HG03439 (cell line): ENCODE results near the gene NXT1.
"Not testable (repeated sequence)": the region's sequence is repeated elsewhere in the genome, so short reads cannot be mapped to it uniquely, and the experiment has no call there.

Source experiments
- ATAC-seq: cut with Tn5 transposase; IDR thresholded peaks from one replicate; pipeline ENCODE4 v1.9.1; 2021; ENCODE audit warnings: mild to moderate bottlenecking, moderate library complexity; ENCODE audit not compliant: unreplicated experiment

NXT1 gene

DNA sequence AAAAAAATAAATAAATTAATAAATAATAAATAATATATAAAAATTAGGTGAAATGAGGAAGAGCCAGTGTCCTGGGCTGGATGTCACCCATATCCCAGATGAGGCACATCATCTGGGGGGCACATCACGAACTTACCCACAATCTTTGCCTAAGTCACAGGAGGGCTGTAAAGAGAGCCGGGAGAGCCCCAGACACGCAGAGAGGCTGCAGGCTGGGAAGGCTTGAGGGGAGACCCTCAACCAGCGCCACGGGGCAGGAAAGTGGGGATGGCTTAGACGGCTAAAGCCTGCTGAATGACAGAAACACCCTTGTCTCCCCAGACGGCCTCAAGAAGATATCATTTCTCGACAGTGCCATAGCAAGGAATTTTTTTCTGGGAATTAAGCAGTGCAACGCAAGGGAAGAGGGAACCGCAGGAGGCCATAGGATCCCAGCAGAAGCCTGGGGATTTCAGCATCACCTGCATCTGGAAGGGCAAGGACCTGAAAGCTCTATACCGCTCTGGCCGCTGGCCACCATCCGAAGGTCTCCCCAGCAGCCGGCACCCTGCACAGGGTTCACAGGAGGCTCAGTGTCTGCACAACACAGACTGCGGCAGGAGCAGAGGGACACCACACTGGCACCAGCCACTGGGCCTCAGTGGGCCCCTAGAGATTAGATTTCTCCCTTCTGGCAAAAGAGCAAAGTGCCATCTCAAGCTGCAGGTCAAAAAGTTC lies 22.8 kb upstream of the NXT1 start:
- ATAC-seq, result no peak

DNA sequence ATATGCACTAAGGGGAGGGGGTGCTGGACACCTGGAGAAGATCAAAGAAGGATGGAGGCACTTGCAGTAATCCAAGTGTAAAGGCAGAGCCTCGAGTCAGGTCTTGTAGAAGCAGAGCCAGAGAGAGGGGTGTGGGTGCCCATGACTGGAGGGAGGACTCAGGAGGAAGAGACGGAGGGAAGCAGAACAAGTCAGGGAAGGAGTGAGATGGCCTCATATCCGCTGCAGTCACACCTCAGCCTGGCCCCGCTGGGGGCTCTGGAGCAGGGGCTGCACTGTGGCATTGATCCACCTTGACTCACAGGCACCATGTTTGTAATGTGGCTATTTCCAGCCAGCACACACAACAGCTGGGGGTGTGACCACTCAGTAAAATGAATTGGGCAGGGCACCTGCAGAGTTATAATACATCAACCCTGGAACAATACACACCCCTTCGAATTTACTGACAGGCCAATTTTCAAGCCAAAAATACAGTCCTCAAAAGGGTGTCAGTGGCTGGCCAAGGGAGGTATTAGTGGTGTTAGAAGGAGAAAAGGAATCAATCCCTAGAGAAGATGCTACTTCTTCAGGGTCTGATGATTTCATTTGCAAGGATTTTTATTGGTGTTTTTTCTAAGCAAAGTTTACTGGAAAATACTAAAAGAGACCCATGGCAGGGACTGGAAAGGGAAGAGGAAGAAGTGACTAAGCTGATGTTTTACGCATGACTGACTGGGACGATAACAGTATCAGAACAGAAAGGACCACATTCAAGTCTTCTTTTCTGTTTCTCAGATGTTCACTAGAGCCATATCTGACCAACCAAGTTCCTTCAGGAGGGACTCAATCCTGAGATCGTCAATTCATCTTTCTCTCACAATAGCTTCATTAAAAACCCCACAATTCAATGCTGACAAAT lies 18.9 kb upstream of the NXT1 start:
- ATAC-seq, result no peak

DNA sequence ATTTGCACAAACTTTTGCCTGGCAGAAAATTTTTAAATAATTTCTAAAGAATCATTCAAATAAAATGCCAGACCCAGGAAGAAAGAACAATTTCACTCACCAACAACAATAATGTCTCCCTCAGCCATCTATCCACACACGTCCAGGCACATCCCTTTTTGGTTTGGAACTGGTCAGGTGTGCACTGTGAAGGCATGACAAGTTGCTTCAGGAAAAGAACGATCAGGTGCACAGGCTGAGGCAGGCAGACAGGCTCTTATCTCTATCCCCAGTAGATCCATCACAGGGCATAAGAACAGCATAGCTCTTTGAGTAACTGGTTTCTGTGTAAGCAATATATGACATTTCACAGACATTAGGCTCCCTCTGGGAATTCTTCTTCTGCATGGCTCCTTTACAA lies 18.1 kb upstream of the NXT1 start:
- ATAC-seq, result no peak

DNA sequence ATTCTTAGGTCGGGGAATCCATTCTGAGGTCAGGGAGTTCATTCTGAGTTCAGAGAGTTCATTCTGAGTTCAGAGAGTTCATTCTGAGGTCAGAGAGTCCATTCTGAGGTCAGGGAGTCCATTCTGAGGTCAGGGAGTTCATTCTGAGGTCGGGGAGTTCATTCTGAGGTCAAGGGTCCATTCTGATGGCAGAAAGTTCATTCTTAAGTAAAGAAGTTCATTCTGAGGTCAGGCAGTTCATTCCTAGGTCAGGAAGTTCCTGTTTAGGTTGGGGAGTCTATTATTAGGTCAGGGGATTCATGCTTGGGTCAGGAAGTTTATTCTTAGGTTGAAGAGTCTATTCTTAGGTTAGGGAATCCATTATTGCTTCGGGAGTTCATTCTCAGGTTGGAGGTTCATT lies 16.5 kb upstream of the NXT1 start:
- ATAC-seq, result no peak

DNA sequence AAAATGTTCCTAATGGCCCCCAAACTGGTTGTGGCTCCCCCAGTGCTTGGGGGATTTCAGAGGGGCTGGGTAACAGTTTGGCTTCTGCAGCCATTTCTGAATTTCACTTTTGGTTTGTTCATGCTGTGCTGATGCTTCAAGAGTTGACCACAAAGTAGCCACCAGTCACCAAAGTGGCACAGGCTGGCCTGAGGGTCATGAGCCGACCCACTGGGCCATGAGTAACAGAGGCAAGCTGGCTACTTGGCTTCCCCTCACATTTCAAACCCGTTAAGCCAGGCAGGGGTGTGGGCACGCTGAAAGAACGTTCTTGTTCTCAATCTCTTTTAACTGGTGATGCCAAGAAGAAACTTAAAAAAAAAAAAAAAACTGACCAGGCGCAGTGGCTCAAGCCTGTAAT lies 15.1 kb upstream of the NXT1 start:
- ATAC-seq, result no peak

DNA sequence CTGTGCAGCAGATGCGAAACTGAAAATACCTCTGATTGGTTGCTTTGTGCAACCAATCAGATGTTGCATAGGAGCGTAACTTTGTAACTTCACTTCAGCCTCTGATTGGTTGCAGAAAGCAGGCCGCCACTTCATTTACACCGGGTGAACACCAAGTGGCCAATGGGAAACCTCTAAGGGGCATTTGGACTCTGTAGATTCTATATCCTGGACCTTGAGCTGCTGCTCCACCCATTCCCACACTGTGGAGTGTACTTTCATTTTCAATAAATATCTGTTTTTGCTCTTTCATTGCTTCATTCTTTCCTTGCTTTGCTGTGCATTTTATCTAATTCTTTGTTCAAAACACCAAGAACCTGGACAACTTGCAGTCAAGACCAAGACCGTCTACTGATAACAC lies 14.1 kb upstream of the NXT1 start:
- no peak for ATAC-seq

DNA sequence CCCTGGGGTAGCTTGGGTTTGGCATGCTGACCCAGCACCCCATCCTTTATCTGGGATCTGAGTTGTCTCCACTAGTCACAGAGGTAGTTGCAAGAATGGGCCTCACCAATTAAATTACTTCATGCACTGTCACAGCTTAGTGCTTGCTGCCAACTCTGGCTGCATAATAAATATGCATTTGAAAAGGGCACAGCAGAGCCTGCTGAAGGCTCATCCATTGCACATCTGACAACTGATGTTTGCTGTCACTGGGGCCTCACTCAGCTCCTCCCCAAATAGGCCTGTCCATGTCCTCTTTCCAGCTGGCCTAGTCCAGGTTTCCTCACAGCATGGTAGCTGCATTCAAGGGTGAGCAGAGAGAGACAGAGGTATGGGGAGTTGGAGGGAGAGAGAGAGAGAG lies 13.3 kb upstream of the NXT1 start:
- ATAC-seq, result no peak

DNA sequence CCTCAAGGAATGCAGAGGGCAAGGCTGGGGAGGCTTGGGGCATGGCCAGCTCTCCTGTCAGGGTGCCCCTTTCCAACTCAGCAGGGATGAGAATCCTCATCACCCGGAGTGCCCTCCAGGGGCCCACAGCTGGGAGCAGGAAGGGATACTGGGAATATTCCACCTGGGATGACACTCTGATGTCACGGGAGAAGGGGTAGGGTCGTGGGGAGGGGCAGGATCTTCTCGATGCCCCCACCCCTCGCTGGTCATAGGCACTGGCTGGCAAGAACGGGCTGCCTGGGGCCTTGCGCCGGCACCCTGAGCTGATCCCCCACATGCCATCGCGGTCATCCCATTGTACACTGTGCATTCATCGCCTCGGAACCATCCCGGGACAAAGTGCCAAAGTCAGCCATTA lies 10.6 kb upstream of the NXT1 start:
- no peak for ATAC-seq

DNA sequence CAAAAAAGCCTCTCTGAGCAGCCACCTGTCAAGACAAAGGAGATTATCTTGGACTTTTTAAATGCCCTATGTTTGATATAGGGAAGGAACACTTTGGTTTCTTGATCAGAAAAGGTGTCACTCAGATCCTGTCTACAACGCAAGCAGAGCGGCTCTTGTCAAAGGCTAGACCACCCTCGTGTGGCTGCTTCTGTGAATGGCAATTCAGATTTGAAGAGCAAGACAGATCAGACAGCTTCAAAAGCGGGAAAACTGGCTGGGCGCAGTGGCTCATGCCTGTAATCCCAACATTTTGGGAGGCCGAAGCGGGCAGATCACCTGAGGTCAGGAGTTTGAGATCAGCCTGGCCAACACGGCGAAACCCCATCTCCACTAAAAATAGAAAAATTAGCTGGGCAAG lies 10.1 kb upstream of the NXT1 start:
- ATAC-seq, result no peak

DNA sequence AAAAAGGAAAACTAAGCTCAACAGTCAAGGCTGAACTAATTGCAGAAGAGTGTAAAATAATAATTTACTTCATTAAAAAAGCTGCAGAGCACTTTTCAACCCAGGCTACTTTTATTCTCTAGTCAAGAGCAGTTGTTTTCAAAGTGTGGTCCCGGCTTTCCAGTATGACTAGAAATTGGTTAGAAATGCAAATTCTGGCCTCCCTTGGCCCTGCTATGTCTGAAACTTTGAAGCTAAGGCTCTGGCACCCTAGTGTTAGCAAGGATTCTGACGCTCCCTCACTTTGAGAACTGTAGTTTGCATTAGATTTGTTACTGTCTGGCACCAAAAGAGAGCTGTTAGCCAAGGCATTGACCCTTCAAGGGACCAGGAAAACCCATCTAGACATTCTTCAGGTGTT lies 9.5 kb upstream of the NXT1 start:
- ATAC-seq, result no peak

DNA sequence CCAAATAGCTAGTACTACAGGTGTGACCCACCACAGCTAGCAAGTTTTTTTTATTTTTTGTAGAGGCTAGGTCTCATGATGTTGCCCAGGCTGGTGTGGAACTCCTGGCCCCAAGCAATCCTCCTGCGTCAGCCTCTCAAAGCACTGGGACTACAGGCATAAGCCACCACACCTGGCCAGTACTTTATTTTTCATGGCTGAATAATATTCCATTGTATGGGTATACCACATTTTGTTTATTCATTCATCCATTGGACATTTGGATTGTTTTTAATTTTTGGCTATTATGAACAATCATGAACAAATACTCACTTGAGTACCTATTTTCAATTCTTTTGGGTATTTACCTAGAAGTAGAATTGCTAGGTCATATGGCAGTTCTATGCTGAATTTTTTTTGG lies 7.0 kb upstream of the NXT1 start:
- no peak for ATAC-seq

DNA sequence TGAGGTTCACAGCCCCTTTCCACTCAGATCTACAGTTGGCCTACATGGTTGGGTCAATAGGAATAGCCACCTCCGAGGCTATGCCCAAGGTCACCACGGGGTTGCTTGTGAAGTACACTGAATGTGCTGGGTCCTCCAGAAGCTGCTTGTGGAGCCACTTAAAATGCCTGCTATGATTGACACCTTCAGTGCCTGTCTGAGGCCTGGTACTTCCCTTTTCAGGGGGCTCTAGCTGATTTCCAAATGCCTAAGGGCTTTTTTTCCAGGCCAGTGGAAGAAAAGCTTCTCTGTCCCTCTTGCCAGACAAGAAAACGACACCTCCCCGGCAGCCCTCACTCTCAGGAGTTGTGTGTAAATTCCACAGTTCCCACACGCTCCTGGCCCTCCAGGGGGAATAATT lies 6.3 kb upstream of the NXT1 start:
- ATAC-seq, result no peak

DNA sequence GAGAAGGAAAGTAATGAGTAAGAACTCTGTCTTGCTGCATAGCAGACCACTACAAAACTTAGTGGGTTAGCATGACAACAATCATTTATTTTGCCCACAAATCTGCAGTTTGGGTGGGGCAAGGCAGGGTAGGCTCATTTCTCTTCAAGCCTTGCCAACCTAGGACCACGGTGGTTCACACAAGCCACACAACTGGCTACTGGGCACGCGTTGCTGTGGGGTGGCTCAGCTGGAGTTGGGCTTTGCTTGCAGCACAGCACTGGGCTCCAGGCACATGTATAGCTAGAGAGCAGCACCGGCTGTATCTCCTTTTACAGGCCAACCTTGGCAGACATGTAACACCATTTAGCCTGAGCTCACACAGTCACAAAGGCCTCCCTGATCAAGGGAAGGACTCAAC lies 4.6 kb upstream of the NXT1 start:
- no peak for ATAC-seq

DNA sequence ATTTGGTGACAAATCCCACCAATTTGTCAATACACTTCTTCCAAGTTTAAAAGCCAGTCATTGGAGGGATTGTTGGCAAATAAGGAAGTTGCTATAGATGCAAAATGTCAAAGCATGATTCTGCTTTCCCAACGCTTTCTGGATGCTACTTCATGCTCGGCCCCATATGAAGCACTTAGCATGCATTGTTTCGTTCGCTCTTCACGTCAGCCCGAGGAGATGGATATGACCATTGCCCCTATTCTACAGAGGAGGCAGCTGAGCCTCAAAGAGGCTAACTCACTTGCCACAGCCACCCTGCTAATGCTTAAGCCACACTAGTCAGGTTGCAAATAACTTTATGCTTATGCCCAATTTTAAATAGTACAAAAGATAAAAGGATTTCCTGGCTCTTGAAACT lies 2.8 kb upstream of the NXT1 start:
- ATAC-seq, result no peak

DNA sequence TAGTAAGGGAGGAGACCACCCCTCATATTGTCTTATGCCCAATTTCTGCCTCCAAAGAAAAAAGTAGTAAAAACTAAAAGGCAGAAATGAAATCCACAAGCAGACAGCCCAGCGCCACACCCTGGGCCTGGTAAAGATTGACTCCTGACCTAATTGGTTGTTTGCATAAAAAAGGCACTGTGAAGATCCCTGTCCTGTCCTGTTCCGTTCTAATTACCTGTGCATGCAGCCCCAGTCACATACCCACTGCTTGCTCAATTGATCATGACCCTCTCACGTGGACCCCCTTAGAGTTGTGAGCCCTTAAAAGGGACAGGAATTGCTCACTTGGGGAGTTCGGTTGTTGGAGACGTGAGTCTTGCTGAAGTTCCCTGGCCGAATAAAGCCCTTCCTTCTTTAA lies 2.1 kb upstream of the NXT1 start:
- not testable (repeated sequence) for ATAC-seq

DNA sequence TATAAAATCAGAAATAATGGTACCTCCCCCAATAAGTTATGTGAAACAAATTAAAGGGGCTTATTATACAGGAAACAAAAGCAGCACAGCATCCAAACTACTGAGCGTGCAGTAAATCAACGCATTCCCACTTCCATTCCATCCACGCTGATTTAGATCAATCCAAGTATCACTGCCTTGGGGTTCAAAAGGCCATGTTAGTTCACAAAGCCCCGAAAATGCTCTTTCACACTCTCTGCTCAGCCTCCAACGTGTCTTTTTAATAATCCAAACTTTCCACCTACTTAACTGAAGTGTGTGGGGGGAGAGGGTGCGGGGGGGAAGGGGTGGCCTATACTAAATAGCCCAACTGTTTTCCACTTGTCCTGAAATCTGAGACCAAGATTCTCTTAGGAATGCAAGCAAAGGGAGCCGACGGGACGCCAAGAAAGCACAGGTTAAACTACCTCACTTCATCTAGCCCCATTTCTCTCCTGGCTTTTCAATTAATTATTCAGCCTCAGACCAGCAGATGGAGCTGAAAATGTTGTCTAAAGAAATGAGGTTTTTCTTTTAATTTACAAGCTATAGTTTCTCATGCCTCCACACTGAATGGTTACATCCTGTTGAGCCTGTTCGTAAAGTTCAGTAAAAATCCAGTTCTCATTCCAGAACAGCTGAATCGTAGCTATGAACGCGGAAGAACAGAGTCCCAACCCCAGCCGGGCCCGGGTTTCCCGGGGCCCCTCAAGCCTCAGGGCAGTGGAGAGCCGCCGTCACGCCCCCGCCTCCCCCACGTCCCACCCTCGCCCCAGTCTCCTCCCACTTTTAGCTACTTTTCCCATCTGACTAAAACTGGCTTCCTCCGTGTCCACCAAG lies 1.0 kb upstream of the NXT1 start:
- ATAC-seq, result peak; percentile 34

DNA sequence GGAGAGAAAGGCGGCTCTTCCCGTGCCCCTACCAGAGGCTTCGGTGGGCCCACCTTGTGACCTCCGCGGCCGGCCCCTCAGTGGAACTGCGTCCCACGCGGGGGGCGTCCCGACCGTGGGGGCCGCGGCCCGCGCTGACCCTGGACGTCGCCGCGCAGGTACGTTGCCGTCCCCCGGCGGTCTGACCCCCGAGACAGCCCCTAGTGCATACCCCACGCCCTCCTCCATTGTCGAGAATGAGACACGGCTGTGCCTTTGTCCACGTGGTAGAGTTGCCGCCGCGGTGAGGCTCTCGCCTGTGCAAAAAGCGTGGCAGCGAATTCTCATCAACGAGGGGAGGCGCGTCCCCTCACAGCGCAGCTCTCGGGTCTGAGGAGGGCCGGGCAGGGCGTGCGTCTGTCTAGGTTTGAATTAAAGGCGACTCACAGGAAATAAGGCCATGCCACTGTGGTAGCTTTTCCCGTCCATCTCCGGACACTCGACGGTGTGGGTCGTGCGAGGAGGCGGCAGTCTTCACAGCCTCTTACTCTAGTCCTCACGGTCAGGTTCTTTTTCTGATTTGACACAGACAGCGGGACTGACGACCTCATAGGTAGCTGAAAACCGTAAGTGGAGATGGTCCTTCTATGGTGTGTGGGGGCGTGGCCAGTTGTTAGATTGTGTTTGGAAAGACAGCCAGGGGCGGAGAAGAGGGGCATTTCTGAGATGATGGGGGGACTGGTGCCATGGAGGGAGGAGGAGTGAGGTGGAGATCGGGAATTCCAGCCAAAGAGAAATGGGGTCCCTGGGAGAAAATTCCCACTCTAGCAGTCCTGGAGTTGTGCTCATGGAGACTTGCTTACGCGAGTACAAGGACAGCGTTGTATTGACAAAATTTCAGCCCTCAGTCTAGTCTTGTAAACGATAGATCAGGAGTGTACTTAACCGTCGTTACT lies 580 bp downstream of the NXT1 start:
- ATAC-seq, result peak; percentile 20

DNA sequence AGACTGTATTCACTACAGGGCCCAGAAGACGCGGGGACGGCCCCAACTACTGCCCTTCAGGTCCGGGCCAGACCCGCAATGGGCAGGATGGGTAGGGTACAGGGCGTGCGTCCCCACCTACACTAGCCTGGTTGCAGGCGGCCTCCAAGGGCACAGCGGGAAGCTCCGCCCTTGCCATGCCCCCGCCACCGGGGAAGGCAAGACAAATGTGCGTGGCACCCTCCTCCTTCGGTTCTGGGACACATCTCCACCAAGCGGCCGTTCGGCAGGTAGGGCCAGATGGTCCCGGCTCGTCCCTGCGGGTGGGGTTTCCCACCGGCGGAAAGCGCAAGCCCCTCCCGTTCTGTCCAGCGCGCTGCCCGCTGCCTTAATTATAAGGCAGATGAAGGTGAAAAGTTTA lies 5.6 kb downstream of the NXT1 start:
- ATAC-seq, result no peak

DNA sequence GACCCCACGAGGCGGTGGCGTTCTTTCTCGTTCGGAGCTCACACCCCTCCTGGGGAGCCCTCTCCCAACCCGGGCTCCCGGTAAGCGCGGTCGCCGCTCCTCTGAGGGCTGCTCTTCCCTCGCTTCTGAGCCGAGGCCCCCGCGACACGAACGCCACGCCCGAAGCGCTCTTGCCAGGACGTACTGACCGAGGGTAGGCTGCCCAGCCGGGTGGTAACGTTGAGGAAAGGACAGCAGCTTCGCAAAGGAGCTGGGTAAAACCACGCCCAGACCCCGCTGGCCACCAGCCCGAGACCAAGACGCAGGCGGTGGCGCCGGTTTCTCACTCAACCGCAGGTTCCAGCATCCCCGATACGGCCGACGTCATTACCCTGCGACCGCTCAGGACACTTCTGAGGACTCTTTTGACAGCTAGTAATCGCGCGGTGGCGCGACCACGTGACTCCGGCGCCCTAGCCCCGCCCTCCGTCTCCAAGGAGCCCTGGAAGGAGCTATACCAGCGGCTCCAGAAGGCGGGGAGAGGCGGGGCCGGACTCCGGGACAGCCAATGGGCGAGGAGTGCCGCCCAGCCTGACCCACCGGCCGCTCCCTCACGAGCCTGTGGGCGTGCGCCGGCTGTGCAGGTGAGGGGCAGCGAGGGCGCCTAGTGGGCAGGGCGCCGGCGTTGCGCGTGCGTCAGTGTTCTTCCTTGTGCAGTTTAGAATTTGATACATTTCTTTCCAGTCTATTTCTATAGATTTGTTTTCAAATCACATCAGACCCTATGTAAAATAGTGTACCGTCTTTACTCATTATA lies 7.4 kb downstream of the NXT1 start:
- ATAC-seq, result peak; percentile 69

DNA sequence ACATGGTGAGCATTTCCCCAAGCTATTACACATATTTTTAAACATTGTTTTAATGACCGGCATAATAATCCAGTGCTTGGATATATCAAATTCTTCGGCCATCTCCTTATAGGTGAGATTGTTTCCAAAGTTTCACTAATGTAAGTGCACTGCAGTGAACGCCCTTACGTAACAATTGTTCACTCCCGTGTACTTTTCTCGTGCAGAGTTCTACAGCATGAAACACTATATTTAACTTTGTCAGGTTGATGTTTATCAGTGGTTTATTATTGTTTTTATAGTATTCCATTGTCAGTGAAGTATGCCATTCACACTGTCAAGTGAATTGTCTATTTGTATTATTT lies 7.9 kb downstream of the NXT1 start:
- ATAC-seq, result no peak
